Breast epithelium (tissue), 4 donors: Measurements from ENCODE around the gene METTL13. TPM values are rescaled to one million over a fixed set of nuclear protein-coding genes. Genes with fewer than 3 reads are reported as not detected.
A peak's percentile ranks its signal among the peaks of the same experiment; 100 is the strongest.

ENCODE experiments used
- DNase-seq, 2 donors: peaks; one replicate each; pipeline ENCODE4 v3.0.0-alpha.2; 2019; ENCODE audit warnings: low spot score in 2 of 2
- H3K27ac ChIP-seq, 2 donors: fragments of 200-600 bp; sonication (generic) in 1 of 2; one replicate each; pipeline ENCODE4 v1.5.1; 2016 to 2019; ENCODE audit warnings: mild to moderate bottlenecking in 1 of 2
- H3K27me3 ChIP-seq, 2 donors: fragments of 200-600 bp; sonication (generic) in 1 of 2; one replicate each; pipeline versions ENCODE4 v1.5.1 to v1.6.0; 2017 to 2019; ENCODE audit warnings: control low read depth in 1 of 2, mild to moderate bottlenecking in 1 of 2
- H3K36me3 ChIP-seq: fragments of 200-600 bp; one replicate; pipeline ENCODE4 v1.5.1; 2019
- H3K4me1 ChIP-seq, 2 donors: fragments of 200-600 bp; sonication (generic); one replicate each; pipeline ENCODE4 v1.5.1; 2016 to 2019; ENCODE audit warnings: control low read depth in 1 of 2
- H3K4me3 ChIP-seq, 3 donors: fragments of 200-600 bp; sonication (generic); 1 replicate in 2 of 3; 2 replicates in 1 of 3; pipeline ENCODE4 v1.5.1; 2016 to 2019; ENCODE audit warnings: mild to moderate bottlenecking in 3 of 3, moderate library complexity in 2 of 3
- H3K9me3 ChIP-seq, 2 donors: fragments of 200-600 bp; sonication (generic) in 1 of 2; one replicate each; pipeline ENCODE4 v1.5.1; 2016 to 2019; ENCODE audit warnings: control low read depth in 1 of 2
- CTCF ChIP-seq, 3 donors: fragments of 450-650 bp; IDR thresholded peaks; one replicate each; pipeline ENCODE4 v1.5.1; 2016 to 2017; ENCODE audit warnings: antibody characterized with exemption in 3 of 3, mild to moderate bottlenecking in 3 of 3, moderate library complexity in 3 of 3
- POLR2A ChIP-seq: fragments of 450-650 bp; IDR thresholded peaks from one replicate; pipeline ENCODE4 v1.6.1; 2016; ENCODE audit warnings: antibody characterized with exemption, mild to moderate bottlenecking, moderate library complexity
- POLR2AphosphoS5 ChIP-seq, 3 donors: sonication (generic); formaldehyde crosslinking; IDR thresholded peaks; one replicate each; pipeline ENCODE4 v1.6.1; 2017; ENCODE audit warnings: antibody characterized with exemption in 3 of 3
- intact Hi-C: fragments of 100-400 bp; cut with DNase I; formaldehyde crosslinking; loops from one replicate; pipeline ENCODE4 v1.15.1; 2023; ENCODE audit warnings: low total_unique reads
- total RNA-seq, 3 donors: library from RNA; depleted of rRNA; stranded (reverse); fragments of >200 nt; gene quantifications; one replicate each; pipeline ENCODE4 v1.1.0, GENCODE V29; 2016

Gene METTL13
- total RNA-seq, 3 donors from 2014 or later = 23.2 to 28.4 (median 27.5) TPM

GRCh38 chr1:171816300-171816901 lies 34.9 kb downstream of the METTL13 start:
- no peak for DNase-seq
- Histone ChIP-seq H3K4me3 (no peak overlapping the region), H3K27ac (no peak overlapping the region)

GRCh38 chr1:171817511-171818265 lies 36.2 kb downstream of the METTL13 start:
- no peak overlapping the region for H3K4me3 ChIP-seq
- H3K9me3 ChIP-seq = no peaks in the 10 kb centered on the region
- no peaks in the 10 kb centered on the region for H3K27me3 ChIP-seq
- no peaks in the 10 kb centered on the region for H3K36me3 ChIP-seq
- peak overlapping the region in 1 of 2 donors; percentile 3 for H3K27ac ChIP-seq
- H3K4me1 ChIP-seq = no peaks in the 10 kb centered on the region
- intact Hi-C loops = no loop called here
- DNase-seq = no peak
- TF ChIP-seq POLR2A (no peak), CTCF (IDR thresholded peaks at IDR 0.05) (no peak), POLR2AphosphoS5 (IDR thresholded peaks at IDR 0.05) (no peak)

More at GRCh38 chr1:171816300-171816901, 34.9 kb downstream of the METTL13 start:
- Histone ChIP-seq H3K27me3 (no peaks in the 10 kb centered on the region), H3K4me1 (no peaks in the 10 kb centered on the region), H3K36me3 (no peaks in the 10 kb centered on the region), H3K9me3 (no peaks in the 10 kb centered on the region)
- intact Hi-C loops = no loop called here
- TF ChIP-seq POLR2AphosphoS5 (IDR thresholded peaks at IDR 0.05) (no peak), CTCF (IDR thresholded peaks at IDR 0.05) (no peak), POLR2A (no peak)

GRCh38 chr1:171819946-171820345 lies 38.5 kb downstream of the METTL13 start:
- intact Hi-C loops = no loop called here
- Histone ChIP-seq H3K36me3 (no peaks in the 10 kb centered on the region), H3K27ac (no peak overlapping the region), H3K4me3 (no peak overlapping the region), H3K9me3 (no peaks in the 10 kb centered on the region), H3K27me3 (no peaks in the 10 kb centered on the region), H3K4me1 (no peaks in the 10 kb centered on the region)
- DNase-seq = no peak
- TF ChIP-seq POLR2A = no peak

GRCh38 chr1:171826973-171827372 lies 45.5 kb downstream of the METTL13 start:
- no peak overlapping the region for H3K4me3 ChIP-seq
- intact Hi-C loops = no loop called here
- no peaks in the 10 kb centered on the region for H3K36me3 ChIP-seq
- no peaks in the 10 kb centered on the region for H3K4me1 ChIP-seq
- no peak overlapping the region for H3K27ac ChIP-seq
- no peaks in the 10 kb centered on the region for H3K27me3 ChIP-seq
- H3K9me3 ChIP-seq = peaks cover 6 to 15% of the 10 kb centered on the region in 2 donors
- DNase-seq = no peak
- TF ChIP-seq POLR2AphosphoS5 (IDR thresholded peaks at IDR 0.05) (no peak), POLR2A (no peak), CTCF (IDR thresholded peaks at IDR 0.05) (no peak)

- H3K4me1 ChIP-seq = no peaks in the 10 kb centered on the region
- no peaks in the 10 kb centered on the region for H3K36me3 ChIP-seq
- no peak for DNase-seq
- TF ChIP-seq POLR2A (no peak), CTCF (IDR thresholded peaks at IDR 0.05) (no peak)
- no peak overlapping the region for H3K4me3 ChIP-seq
- H3K27me3 ChIP-seq = no peaks in the 10 kb centered on the region
- intact Hi-C loops = loop anchor here (2.0 kb wide), 1 partner anchor 60 kb away; no protein-coding TSS in a partner anchor
- H3K27ac ChIP-seq = no peak overlapping the region
- peaks cover 6 to 15% of the 10 kb centered on the region in 2 donors for H3K9me3 ChIP-seq
Measured at GRCh38 chr1:171828794-171829193, 47.3 kb downstream of the METTL13 start.
